Smooth muscle cell of bladder (primary cell): ENCODE data around the gene C3orf22. TPM values are rescaled to one million over a fixed set of nuclear protein-coding genes. Genes with fewer than 3 reads are reported as not detected.

ENCODE experiments used
- total RNA-seq: library from RNA; depleted of rRNA; stranded (reverse); fragments of >200 nt; gene quantifications from 2 replicates; pipeline ENCODE4 v1.2.3, GENCODE V29; 2014

Gene C3orf22, protein sequence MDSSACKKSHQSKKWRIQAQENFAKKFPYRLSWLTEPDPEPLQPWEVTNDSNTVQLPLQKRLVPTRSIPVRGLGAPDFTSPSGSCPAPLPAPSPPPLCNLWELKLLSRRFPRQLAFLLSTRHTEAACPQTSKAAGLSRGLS
- not detected in 2 replicates for total RNA-seq

GRCh38 chr3:126558336-126559071, at the start of gene C3orf22:
Gene C3orf22 (minus strand): TSS chr3:126558932. CDS start chr3:126553390, 5,542 bp downstream.

DNA sequence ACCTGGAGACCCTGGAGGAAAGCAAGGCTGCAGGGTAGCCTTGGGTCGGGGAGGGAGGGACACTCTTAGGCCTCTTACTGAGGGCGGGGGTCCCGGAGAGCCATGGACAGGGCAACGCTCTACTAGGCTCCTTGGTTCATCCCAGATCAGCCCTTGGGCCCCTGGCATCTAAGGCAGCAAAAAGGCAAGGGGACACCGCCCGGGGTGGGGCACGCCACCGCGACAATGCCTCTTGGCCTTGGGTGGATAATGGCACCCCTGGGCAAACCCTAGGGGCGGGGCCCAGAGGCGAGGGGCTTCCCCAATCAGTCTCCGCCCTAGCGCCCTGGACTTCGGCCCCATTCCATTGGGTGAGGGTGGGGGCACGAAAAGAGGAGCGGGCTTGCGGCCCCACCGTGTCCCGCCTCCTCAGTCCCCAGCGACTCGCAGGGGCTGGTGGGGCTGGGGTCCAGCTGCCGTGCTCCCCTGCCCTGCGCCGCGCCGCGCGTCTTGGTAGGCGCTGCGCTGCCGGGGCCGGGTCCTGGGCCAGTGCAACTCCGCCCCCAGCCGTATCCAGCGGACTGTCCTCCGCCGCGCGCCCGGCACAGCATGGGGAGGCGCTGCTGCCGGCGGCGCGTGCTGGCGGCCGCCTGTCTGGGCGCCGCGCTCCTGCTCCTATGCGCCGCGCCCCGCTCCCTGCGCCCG, 34.8 kb downstream of the C3orf22 start, which contains the start of gene CHST13:
TSS of gene CHST13 (plus strand) at position 411 of the 684 bp plus-strand sequence. CDS start at position 589, 178 bp downstream.

DNA sequence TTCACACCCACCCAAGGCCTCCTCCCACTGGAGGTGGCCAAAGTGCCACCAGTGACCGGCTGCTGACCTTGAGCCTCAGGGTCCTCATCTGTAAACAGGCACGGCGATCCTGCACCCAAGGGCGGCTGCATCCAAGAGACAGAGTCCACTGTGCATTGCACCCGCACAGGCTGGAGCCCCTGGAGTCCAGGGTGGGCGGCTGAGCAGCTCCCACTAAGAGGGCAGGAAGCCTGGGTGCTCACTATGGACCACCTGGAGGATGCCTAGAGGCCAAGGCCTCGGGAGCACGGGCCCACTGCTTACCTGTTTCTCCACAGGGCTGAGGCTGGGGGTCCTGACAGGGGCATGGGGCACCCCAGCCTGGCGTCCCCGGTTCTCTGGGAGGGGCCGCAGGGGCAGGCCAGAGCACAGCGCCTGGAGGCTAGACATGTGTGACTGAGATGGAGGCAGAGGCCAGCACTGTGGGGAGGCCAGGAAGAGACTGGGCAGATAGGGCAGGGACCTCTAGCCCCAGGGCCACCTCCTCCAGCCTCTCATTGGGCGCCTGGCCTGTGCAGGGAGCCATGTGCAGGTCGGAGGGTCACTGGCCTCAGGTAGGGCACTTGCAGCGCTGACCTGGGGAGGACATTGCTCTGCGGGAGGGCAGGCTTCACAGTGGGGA, 41.3 kb downstream of the C3orf22 start, which contains the start of gene UROC1:
TSS of gene UROC1 (minus strand) at position 483 of the 661 bp plus-strand sequence. CDS start at position 429, 54 bp downstream.

Other genes starting within 250 kb of the C3orf22 start
- gene KLF15, start 201.5 kb downstream of the C3orf22 start, total RNA-seq: 3.1 and 3.6 TPM in 2 replicates
- gene CFAP100, start 164.0 kb downstream of the C3orf22 start, total RNA-seq: not detected in 2 replicates
- 16.6 and 17.7 TPM in 2 replicates for gene ZXDC, start 83.0 kb downstream of the C3orf22 start, total RNA-seq
- not detected in 2 replicates for gene UROC1, start 41.2 kb downstream of the C3orf22 start, total RNA-seq
- 0.09 TPM in 1 of 2 replicates, not detected in the other for gene CHST13, start 34.8 kb downstream of the C3orf22 start, total RNA-seq
- gene TXNRD3, start 96.2 kb upstream of the C3orf22 start, total RNA-seq: 14.3 and 16.2 TPM in 2 replicates
- 14.3 and 15.2 TPM in 2 replicates for gene CHCHD6, start 145.3 kb upstream of the C3orf22 start, total RNA-seq